IMR-90 (cell line): ENCODE results near the gene DDX24.

Source experiments
- CTCF ChIP-seq: conservative IDR thresholded peaks from 2 replicates; pipeline ENCODE4 v1.5.1; 2012; ENCODE audit warnings: mild to moderate bottlenecking, low read depth, low read length, improper control_type of control experiment
- ELK1 ChIP-seq: fragments of 150-350 bp; IDR thresholded peaks from 2 replicates; pipeline ENCODE4 v1.6.1; 2016; ENCODE audit warnings: low read depth, mild to moderate bottlenecking, low read length, moderate library complexity, borderline replicate concordance
- FOS ChIP-seq: fragments of 150-350 bp; IDR thresholded peaks from 2 replicates; pipeline ENCODE4 v1.6.1; 2016; ENCODE audit warnings: low read depth, low read length
- MAFK ChIP-seq: IDR thresholded peaks from 2 replicates; pipeline ENCODE4 v1.6.1; 2012; ENCODE audit warnings: low read depth, low read length, improper control_type of control experiment
- MAZ ChIP-seq: IDR thresholded peaks from 2 replicates; pipeline ENCODE4 v1.6.1; 2012; ENCODE audit warnings: low read depth, mild to moderate bottlenecking, low read length, improper control_type of control experiment, moderate library complexity, borderline replicate concordance
- MXI1 ChIP-seq: IDR thresholded peaks from 2 replicates; pipeline ENCODE4 v1.6.1; 2012; ENCODE audit warnings: low read depth, mild to moderate bottlenecking, low read length, moderate library complexity, borderline replicate concordance
- NFE2L2 ChIP-seq: fragments of 150-350 bp; IDR thresholded peaks from 2 replicates; pipeline ENCODE4 v1.6.1; 2016; ENCODE audit warnings: low read depth, mild to moderate bottlenecking, low read length
- POLR2A ChIP-seq: IDR thresholded peaks from 2 replicates; pipeline ENCODE4 v1.6.1; 2012; ENCODE audit warnings: mild to moderate bottlenecking, low read depth, low read length
- RAD21 ChIP-seq: IDR thresholded peaks from 2 replicates; pipeline ENCODE4 v1.6.1; 2012; ENCODE audit warnings: low read length, improper control_type of control experiment
- RCOR1 ChIP-seq: IDR thresholded peaks from 2 replicates; pipeline ENCODE4 v1.6.1; 2012; ENCODE audit warnings: mild to moderate bottlenecking, low read length, improper control_type of control experiment; ENCODE audit not compliant: insufficient replicate concordance
- RFX5 ChIP-seq: IDR thresholded peaks from 2 replicates; pipeline ENCODE4 v1.8.0; 2012; ENCODE audit warnings: low read depth, mild to moderate bottlenecking, low read length, moderate library complexity

GRCh38 chr14:94031883-94032279, 49.1 kb downstream of the DDX24 start:
- TF ChIP-seq CTCF (no peak), FOS (no peak), POLR2A (no peak), RCOR1 (no peak), NFE2L2 (no peak), RFX5 (no peak), MAZ (no peak), MXI1 (no peak), RAD21 (no peak), MAFK (no peak), ELK1 (no peak)
